ENCODE measurements around the gene LPIN1. TPM values are rescaled to one million over a fixed set of nuclear protein-coding genes. Genes with fewer than 3 reads are reported as not detected.
A peak's percentile ranks its signal among the peaks of the same experiment; 100 is the strongest.

LPIN1 gene
- polyA plus RNA-seq, 2 of the 4 experiments (the other 2 are of a cell fraction): 19.2 to 27.5 TPM

DNA sequence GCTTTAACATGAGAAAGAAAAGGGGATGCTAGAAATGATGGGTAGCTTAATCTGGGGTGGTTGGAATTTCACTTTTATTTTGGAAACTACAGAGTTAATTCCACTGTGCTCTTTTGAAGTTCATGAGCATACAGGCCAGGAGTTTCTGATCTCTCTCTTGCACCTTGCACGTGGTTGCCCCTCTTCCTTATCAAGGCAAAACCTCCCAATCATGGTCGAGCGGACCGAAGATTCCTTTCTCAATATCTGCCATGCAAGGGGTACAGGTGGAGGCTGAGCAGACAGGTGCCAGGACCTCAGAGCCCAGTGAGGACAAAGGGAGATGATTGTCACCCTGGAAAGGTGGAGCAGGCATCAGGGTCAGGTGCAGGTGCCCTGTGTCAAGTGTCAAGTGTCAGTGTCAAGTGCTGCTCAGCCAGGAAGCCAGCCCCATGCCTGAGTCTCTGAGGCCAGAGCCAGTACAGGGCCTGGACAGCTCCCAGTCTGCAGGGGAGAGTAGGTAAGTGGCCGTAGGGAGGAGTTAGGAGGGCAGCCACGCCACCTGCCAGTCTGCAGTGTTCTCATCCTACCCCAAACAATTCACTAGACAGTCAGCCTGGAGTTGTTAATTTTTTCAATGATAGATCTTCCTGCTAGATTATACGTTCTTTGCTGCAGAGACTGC, 42.2 kb downstream of the LPIN1 start:
- H3K4me1 ChIP-seq: no peaks in the 10 kb centered on the region
- H3K9me3 ChIP-seq: no peaks in the 10 kb centered on the region
- no peak overlapping the region for H3K4me3 ChIP-seq
- ChIA-PET POLR2A (no interaction called here), CTCF (interaction anchor here (0.6 to 18.1 kb wide), 8 partner anchors 8 to 1123 kb away, joined by 3 to 700 read pairs (median 3); no protein-coding TSS in a partner anchor)
- no peak for FAIRE-seq
- H3K4me2 ChIP-seq: no peak overlapping the region
- no peak for DNase-seq (ENCODE audit: low read depth in 1 of 2, low spot score in 1 of 2)
- no peak overlapping the region for H3K27ac ChIP-seq
- WGBS (ENCODE audit: missing lambda C conversion rate): 79% methylated on average over 7 of the region's 7 CpGs
- TF ChIP-seq, protein P1, sequence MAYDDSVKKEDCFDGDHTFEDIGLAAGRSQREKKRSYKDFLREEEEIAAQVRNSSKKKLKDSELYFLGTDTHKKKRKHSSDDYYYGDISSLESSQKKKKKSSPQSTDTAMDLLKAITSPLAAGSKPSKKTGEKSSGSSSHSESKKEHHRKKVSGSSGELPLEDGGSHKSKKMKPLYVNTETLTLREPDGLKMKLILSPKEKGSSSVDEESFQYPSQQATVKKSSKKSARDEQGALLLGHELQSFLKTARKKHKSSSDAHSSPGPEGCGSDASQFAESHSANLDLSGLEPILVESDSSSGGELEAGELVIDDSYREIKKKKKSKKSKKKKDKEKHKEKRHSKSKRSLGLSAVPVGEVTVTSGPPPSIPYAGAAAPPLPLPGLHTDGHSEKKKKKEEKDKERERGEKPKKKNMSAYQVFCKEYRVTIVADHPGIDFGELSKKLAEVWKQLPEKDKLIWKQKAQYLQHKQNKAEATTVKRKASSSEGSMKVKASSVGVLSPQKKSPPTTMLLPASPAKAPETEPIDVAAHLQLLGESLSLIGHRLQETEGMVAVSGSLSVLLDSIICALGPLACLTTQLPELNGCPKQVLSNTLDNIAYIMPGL (CRISPR knock-in tag; IDR thresholded peaks at IDR 0.05; ENCODE audit: borderline replicate concordance): no peak
- TF ChIP-seq GATA3 (IDR thresholded peaks at IDR 0.05; ENCODE audit: borderline replicate concordance) (no peak), SMC3 (IDR thresholded peaks at IDR 0.05) (no peak), POLR2AphosphoS2 (conservative IDR thresholded peaks at IDR 0.05; ENCODE audit: low read length) (no peak), ZFP36 (IDR thresholded peaks at IDR 0.05; ENCODE audit: borderline replicate concordance, partially characterized antibody) (no peak), RAD21 (conservative IDR thresholded peaks at IDR 0.05 in 1 of 2, IDR thresholded peaks at IDR 0.05 in 1 of 2) (no peak), KDM5A (IDR thresholded peaks at IDR 0.05) (no peak), MAFK (IDR thresholded peaks at IDR 0.05; ENCODE audit: partially characterized antibody) (no peak)
- TF ChIP-seq, protein P2, sequence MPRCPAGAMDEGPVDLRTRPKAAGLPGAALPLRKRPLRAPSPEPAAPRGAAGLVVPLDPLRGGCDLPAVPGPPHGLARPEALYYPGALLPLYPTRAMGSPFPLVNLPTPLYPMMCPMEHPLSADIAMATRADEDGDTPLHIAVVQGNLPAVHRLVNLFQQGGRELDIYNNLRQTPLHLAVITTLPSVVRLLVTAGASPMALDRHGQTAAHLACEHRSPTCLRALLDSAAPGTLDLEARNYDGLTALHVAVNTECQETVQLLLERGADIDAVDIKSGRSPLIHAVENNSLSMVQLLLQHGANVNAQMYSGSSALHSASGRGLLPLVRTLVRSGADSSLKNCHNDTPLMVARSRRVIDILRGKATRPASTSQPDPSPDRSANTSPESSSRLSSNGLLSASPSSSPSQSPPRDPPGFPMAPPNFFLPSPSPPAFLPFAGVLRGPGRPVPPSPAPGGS (IDR thresholded peaks at IDR 0.05): no peak
- TF ChIP-seq, protein P3, sequence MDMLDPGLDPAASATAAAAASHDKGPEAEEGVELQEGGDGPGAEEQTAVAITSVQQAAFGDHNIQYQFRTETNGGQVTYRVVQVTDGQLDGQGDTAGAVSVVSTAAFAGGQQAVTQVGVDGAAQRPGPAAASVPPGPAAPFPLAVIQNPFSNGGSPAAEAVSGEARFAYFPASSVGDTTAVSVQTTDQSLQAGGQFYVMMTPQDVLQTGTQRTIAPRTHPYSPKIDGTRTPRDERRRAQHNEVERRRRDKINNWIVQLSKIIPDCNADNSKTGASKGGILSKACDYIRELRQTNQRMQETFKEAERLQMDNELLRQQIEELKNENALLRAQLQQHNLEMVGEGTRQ (IDR thresholded peaks at IDR 0.05): no peak
- TF ChIP-seq, protein P4, sequence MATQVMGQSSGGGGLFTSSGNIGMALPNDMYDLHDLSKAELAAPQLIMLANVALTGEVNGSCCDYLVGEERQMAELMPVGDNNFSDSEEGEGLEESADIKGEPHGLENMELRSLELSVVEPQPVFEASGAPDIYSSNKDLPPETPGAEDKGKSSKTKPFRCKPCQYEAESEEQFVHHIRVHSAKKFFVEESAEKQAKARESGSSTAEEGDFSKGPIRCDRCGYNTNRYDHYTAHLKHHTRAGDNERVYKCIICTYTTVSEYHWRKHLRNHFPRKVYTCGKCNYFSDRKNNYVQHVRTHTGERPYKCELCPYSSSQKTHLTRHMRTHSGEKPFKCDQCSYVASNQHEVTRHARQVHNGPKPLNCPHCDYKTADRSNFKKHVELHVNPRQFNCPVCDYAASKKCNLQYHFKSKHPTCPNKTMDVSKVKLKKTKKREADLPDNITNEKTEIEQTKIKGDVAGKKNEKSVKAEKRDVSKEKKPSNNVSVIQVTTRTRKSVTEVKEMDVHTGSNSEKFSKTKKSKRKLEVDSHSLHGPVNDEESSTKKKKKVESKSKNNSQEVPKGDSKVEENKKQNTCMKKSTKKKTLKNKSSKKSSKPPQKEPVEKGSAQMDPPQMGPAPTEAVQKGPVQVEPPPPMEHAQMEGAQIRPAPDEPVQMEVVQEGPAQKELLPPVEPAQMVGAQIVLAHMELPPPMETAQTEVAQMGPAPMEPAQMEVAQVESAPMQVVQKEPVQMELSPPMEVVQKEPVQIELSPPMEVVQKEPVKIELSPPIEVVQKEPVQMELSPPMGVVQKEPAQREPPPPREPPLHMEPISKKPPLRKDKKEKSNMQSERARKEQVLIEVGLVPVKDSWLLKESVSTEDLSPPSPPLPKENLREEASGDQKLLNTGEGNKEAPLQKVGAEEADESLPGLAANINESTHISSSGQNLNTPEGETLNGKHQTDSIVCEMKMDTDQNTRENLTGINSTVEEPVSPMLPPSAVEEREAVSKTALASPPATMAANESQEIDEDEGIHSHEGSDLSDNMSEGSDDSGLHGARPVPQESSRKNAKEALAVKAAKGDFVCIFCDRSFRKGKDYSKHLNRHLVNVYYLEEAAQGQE (IDR thresholded peaks at IDR 0.05): no peak
- ATAC-seq: no peak

DNA sequence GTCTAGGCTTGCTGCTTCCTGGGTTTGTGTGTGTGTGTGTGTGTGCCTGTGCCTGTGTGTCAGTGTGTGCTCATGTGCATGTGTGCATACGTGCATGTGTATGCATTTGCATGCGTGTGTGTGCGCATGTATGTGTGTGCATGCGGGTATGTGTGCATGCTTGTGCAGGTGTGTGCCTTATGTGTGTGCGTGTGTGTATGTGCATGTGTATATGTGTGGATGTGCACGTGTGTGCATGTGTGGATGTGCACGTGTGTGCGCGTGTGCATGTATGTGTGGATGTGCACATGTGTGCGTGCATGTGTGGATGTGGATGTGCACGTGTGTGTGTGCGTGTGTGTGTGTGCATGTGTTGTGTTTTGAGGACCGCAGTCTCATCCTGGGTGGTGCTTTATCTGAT, 42.8 kb downstream of the LPIN1 start:
- Histone ChIP-seq H3K27ac (no peak overlapping the region), H3K4me3 (no peak overlapping the region), H3K4me1 (no peaks in the 10 kb centered on the region), H3K9me3 (no peaks in the 10 kb centered on the region), H3K4me2 (no peak overlapping the region)
- ChIA-PET POLR2A (no interaction called here), CTCF (interaction anchor here (1.6 to 18.1 kb wide), 3 partner anchors 9 to 98 kb away, joined by 3 to 700 read pairs (median 24); no protein-coding TSS in a partner anchor)
- WGBS (ENCODE audit: missing lambda C conversion rate): 95% methylated on average over 13 of the region's 13 CpGs
- ATAC-seq (no peak), DNase-seq (ENCODE audit: low read depth in 1 of 2, low spot score in 1 of 2) (no peak), FAIRE-seq (no peak)
- TF ChIP-seq HDAC2 (IDR thresholded peaks at IDR 0.05) (no peak), HOXB13 (CRISPR knock-in tag; IDR thresholded peaks at IDR 0.05; ENCODE audit: low read depth) (no peak), POLR2A (IDR thresholded peaks at IDR 0.05; ENCODE audit: low read length) (0 out of 2 replicates have a peak, but pooled peaks have one; percentile 14), ZNF302 (CRISPR knock-in tag; IDR thresholded peaks at IDR 0.05) (no peak), RNF2 (IDR thresholded peaks at IDR 0.05; ENCODE audit: borderline replicate concordance, low read depth) (no peak), NPAS2 (CRISPR knock-in tag; IDR thresholded peaks at IDR 0.05; ENCODE audit: borderline replicate concordance) (no peak), GATA3 (IDR thresholded peaks at IDR 0.05; ENCODE audit: borderline replicate concordance) (no peak)
- TF ChIP-seq, protein P5, sequence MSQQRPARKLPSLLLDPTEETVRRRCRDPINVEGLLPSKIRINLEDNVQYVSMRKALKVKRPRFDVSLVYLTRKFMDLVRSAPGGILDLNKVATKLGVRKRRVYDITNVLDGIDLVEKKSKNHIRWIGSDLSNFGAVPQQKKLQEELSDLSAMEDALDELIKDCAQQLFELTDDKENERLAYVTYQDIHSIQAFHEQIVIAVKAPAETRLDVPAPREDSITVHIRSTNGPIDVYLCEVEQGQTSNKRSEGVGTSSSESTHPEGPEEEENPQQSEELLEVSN (IDR thresholded peaks at IDR 0.05; ENCODE audit: borderline replicate concordance, low read depth): no peak

All from A549 (cell line).